ENCODE data around the gene NCOA5. TPM values are rescaled to one million over a fixed set of nuclear protein-coding genes. Genes with fewer than 3 reads are reported as not detected.

NCOA5 gene
- total and polyA plus RNA-seq, 8 donors = 8.4 to 19.6 (median 12.0) TPM

DNA sequence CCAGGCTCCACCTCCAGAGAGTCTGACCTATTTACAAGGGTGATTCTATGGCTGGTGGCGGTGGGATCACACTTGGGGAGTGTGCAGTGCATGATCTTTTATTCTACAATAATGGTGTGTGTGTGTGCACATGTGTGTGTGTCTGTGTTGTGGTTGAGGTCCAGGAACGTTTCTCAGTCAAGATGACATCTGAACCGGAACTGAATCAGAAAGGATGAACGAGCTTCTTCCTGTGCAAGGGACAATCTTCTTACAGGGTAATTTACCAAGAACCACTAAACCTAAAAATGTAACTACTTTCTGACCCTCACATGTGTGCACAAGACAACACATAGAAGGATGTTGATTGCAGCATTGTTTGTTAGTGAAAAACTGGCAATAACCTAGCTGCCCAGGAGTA lies 72.5 kb downstream of the NCOA5 start:
- WGBS, 2 donors = 63 to 71% methylated on average over 4 of the region's 4 CpGs
- no peak overlapping the region for H3K27ac ChIP-seq
- H3K4me3 ChIP-seq = no peak overlapping the region
- intact Hi-C loops (cut with DNase I) = loop anchor here in 1 of 3 donors (5.0 kb wide), 1 partner anchor 325 kb away; no protein-coding TSS in a partner anchor
- no peaks in the 10 kb centered on the region for H3K36me3 ChIP-seq
- no peaks in the 10 kb centered on the region for H3K4me1 ChIP-seq
- FAIRE-seq = no peak
- TF ChIP-seq, protein P1, sequence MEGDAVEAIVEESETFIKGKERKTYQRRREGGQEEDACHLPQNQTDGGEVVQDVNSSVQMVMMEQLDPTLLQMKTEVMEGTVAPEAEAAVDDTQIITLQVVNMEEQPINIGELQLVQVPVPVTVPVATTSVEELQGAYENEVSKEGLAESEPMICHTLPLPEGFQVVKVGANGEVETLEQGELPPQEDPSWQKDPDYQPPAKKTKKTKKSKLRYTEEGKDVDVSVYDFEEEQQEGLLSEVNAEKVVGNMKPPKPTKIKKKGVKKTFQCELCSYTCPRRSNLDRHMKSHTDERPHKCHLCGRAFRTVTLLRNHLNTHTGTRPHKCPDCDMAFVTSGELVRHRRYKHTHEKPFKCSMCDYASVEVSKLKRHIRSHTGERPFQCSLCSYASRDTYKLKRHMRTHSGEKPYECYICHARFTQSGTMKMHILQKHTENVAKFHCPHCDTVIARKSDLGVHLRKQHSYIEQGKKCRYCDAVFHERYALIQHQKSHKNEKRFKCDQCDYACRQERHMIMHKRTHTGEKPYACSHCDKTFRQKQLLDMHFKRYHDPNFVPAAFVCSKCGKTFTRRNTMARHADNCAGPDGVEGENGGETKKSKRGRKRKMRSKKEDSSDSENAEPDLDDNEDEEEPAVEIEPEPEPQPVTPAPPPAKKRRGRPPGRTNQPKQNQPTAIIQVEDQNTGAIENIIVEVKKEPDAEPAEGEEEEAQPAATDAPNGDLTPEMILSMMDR (IDR thresholded peaks at IDR 0.05) = no peak
- ATAC-seq = no peak
- peaks cover 0 to 14% (median 3%) of the 10 kb centered on the region in 4 donors for H3K27me3 ChIP-seq
- no peaks in the 10 kb centered on the region for H3K9me3 ChIP-seq
- DNase-seq = no peak

DNA sequence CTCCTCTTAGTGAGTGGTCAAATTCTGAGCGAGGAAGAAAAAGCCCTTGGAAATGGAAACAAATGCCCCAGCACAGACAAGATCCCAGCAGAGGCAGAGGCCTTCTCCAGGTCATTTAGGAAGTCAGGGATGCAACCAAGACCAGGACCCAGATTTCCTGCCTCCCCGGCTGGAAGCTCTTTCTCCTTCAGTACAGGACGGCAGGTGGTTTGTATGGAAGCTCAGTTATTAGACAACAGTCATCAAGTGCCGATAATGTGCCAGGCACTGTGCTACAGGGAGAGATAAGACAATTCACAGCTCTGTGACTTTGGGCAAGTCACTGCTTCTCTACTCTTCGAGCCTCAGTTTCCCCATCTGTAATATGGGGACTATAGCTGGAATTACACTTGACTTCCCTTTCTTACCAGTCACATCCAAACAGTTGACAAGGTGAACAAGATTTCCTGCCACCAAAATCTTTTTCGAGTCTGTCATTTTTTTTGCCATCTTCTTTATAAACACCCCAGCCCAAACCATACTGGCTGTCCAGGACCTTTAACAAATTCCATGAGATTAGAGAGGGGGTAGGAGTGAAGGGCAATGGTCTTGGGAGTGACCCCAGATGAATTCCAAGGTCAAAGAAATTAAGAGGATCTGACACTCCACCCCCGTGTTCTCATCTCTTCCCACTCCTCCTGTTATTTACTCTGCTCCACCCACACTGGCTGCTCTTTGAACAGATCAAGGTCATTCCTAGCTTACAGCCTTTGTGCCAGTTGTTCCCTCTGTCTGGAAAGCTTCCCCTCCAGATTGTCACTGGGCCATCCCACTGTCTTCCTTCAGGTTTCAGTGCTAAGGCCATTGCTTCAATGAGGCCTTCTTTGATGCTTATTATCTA lies 75.0 kb downstream of the NCOA5 start:
- 45 to 53% methylated on average over 7 of the region's 7 CpGs for WGBS, 2 donors
- Histone ChIP-seq H3K27ac (no peak overlapping the region), H3K27me3 (peaks cover 0 to 26% (median 10%) of the 10 kb centered on the region in 4 donors), H3K4me1 (no peaks in the 10 kb centered on the region), H3K36me3 (no peaks in the 10 kb centered on the region), H3K4me3 (no peak overlapping the region), H3K9me3 (no peaks in the 10 kb centered on the region)
- TF ChIP-seq, protein P1 (IDR thresholded peaks at IDR 0.05) = no peak
- no peak for FAIRE-seq
- no peak for DNase-seq
- intact Hi-C loops (cut with DNase I) = loop anchor here in 1 of 3 donors (5.0 kb wide), 1 partner anchor 328 kb away; no protein-coding TSS in a partner anchor
- peak in 1 of 4 donors; percentile 45 for ATAC-seq

DNA sequence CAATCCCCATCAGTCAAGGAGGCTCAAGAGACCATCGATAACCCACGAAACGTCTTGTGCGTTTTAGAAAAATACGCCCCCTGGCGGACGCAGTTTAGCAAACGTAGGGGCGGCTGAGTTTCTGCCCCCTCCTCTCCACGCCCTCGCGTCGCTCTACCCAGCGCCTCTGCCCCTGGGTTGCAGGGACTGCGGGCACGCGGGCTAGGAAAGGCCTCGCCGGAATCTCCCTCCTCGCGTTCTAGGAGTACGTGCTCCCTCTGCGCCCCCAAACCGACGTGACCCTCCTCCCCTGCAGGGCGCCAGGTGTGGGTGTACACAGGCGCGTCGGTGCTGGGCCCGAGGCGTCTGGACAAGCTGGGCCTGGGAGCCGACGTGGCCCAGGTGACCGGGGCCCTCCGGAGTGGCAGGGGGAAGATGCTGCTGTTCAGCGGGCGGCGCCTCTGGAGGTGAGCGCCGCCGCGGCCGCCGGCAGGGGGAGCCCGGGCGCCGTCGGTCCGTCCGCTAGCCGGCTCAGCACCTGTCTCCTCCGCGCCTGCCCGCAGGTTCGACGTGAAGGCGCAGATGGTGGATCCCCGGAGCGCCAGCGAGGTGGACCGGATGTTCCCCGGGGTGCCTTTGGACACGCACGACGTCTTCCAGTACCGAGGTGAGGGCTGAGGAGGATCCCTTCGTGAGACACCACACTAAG lies 75.8 kb downstream of the NCOA5 start:
- TF ChIP-seq, protein P1 (IDR thresholded peaks at IDR 0.05) = peak; percentile 35 to 61 (median 51)
- FAIRE-seq = no peak
- peak in 5 of 6 donors; percentile 21 to 84 (median 62) for DNase-seq
- Histone ChIP-seq H3K27ac (no peak overlapping the region), H3K4me3 (peak overlapping the region in 1 of 4 donors; percentile 6), H3K4me1 (no peaks in the 10 kb centered on the region), H3K36me3 (no peaks in the 10 kb centered on the region), H3K27me3 (peaks cover 0 to 26% (median 10%) of the 10 kb centered on the region in 4 donors), H3K9me3 (no peaks in the 10 kb centered on the region)
- WGBS, 2 donors = 2% methylated on average over 64 to 67 of the region's 67 CpGs
- intact Hi-C loops (cut with DNase I) = no loop called here
- ATAC-seq = peak; percentile 90 to 96 (median 92)

DNA sequence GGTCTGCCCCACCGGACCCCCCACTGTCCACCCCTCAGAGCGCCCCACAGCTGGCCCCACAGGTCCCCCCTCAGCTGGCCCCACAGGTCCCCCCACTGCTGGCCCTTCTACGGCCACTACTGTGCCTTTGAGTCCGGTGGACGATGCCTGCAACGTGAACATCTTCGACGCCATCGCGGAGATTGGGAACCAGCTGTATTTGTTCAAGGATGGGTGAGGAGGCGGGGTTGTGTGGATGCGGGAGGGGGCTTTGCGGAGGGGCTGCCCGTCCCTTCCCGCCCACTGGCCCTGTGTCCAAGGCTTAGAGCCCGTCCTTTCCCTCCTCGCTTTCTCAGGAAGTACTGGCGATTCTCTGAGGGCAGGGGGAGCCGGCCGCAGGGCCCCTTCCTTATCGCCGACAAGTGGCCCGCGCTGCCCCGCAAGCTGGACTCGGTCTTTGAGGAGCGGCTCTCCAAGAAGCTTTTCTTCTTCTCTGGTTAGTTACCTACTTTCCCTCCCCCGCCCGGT lies 76.4 kb downstream of the NCOA5 start:
- Histone ChIP-seq H3K27ac (no peak overlapping the region), H3K4me3 (peak overlapping the region in 1 of 4 donors; percentile 6), H3K27me3 (peaks cover 0 to 26% (median 10%) of the 10 kb centered on the region in 4 donors), H3K4me1 (no peaks in the 10 kb centered on the region), H3K9me3 (no peaks in the 10 kb centered on the region), H3K36me3 (no peaks in the 10 kb centered on the region)
- no peak for FAIRE-seq
- WGBS, 2 donors = 10 to 15% methylated on average over 25 to 29 of the region's 29 CpGs
- TF ChIP-seq, protein P1 (IDR thresholded peaks at IDR 0.05) = no peak
- no peak for DNase-seq
- intact Hi-C loops (cut with DNase I) = no loop called here
- no peak for ATAC-seq

All from pancreas (tissue), 10 donors.